K562 (cell line): ENCODE measurements around the gene EGR2.

ENCODE experiments used
- EP300 ChIP-seq: IDR thresholded peaks from 2 replicates; pipeline ENCODE4 v1.6.1; 2012; ENCODE audit warnings: low read length, improper control_type of control experiment
- FOXK2 ChIP-seq, 2 experiments: fragments of 450-650 bp; IDR thresholded peaks in 1 of 2; conservative IDR thresholded peaks in 1 of 2; 2 replicates each; pipeline ENCODE4 v1.6.1; 2016; ENCODE audit warnings: low read depth in 2 of 2, mild to moderate bottlenecking in 1 of 2
- PBX2 ChIP-seq, 2 experiments: IDR thresholded peaks in 1 of 2; conservative IDR thresholded peaks in 1 of 2; 2 replicates each; pipeline ENCODE4 v1.6.1; 2016; ENCODE audit warnings: low read depth in 2 of 2, mild to moderate bottlenecking in 1 of 2, missing compliant biosample characterization in 1 of 2, missing genetic modification characterization in 1 of 2, moderate library complexity in 1 of 2
- ZBTB17 ChIP-seq: fragments of 450-650 bp; formaldehyde crosslinking; IDR thresholded peaks from 2 replicates; pipeline ENCODE4 v1.4.0; 2020; ENCODE audit warnings: mild to moderate bottlenecking
- ZNF592 ChIP-seq: fragments of 450-650 bp; IDR thresholded peaks from 2 replicates; pipeline ENCODE4 v1.6.1; 2017; ENCODE audit warnings: antibody characterized with exemption, mild to moderate bottlenecking

- TF ChIP-seq PBX2 (CRISPR knock-in tag; IDR thresholded peaks at IDR 0.05; ENCODE audit: low read depth) (no peak), PBX2 (tag; conservative IDR thresholded peaks at IDR 0.05; ENCODE audit: low read depth) (no peak), EP300 (no peak), FOXK2 (conservative IDR thresholded peaks at IDR 0.05 in 1 of 2, IDR thresholded peaks at IDR 0.05 in 1 of 2; ENCODE audit: low read depth in 2 of 2) (no peak), ZBTB17 (no peak), ZNF592 (no peak)
Measured at GRCh38 chr10:62839590-62839989, 23.4 kb upstream of the EGR2 start.
